ENCODE data around the gene TTC21A. TPM values are rescaled to one million over a fixed set of nuclear protein-coding genes. Genes with fewer than 3 reads are reported as not detected.
A peak's percentile ranks its signal among the peaks of the same experiment; 100 is the strongest.

The TTC21A gene
- total RNA-seq, 1 experiment from 2014 or later: 5.6 TPM

- Histone ChIP-seq H3K4me3 (replicated peaks in 1 of 2; ENCODE audit: low read depth in 1 of 2, low read length in 2 of 2) (peak overlapping the region; percentile 60 to 66), H3K9me3 (ENCODE audit: control insufficient read depth in 1 of 2, insufficient read depth in 1 of 2, low read depth in 1 of 2, low read length in 2 of 2) (no peaks in the 10 kb centered on the region), H3K27ac (ENCODE audit: low read depth, low read length) (peak overlapping the region; percentile 82), H3K4me2 (ENCODE audit: low read length) (peak overlapping the region; percentile 81), H4K20me1 (ENCODE audit: insufficient read depth) (peaks cover 39% of the 10 kb centered on the region; the same call in 1 of the 2 replicates), H3K4me1 (ENCODE audit: control insufficient read depth in 1 of 2, insufficient read depth in 2 of 2, low read length in 2 of 2) (peaks cover 67 to 77% of the 10 kb centered on the region in 2 experiments), H3K36me3 (ENCODE audit: control insufficient read depth in 1 of 2, insufficient read depth in 2 of 2, low read length in 2 of 2) (peaks cover 7 to 14% of the 10 kb centered on the region in 2 experiments), H2AFZ (ENCODE audit: low read depth, low read length, poor library complexity, severe bottlenecking) (no peak overlapping the region), H3K79me2 (ENCODE audit: insufficient read depth, low read length) (peaks cover 69% of the 10 kb centered on the region), H3K27me3 (ENCODE audit: insufficient read depth, low read length) (no peaks in the 10 kb centered on the region), H3K9ac (ENCODE audit: low read length) (peak overlapping the region; percentile 86; the same call in 1 of the 2 replicates), H3K9me2 (ENCODE audit: insufficient read depth) (no peaks in the 10 kb centered on the region)
- ChIA-PET CTCF (interaction anchor here (1.5 kb wide), 1 partner anchor 138 kb away, joined by 5 read pairs; no protein-coding TSS in a partner anchor), POLR2A (no interaction called here), RAD21 (ENCODE audit: low non-redundant PET in 1 of 2, low total read pairs in 2 of 2, uncharacterized antibody in 2 of 2, unreplicated experiment in 2 of 2) (no interaction called here)
- no TSS peak for BruUV-seq (replicated peaks)
- DNase-seq (ENCODE audit: low read depth, low spot score) (no peak), ATAC-seq (no peak)
- intact Hi-C loops (cut with micrococcal nuclease): no loop called here
- TF ChIP-seq POLR2A (IDR thresholded peaks at IDR 0.05; ENCODE audit: borderline replicate concordance, extremely low read depth, insufficient read depth, insufficient read length) (no peak), TCF7L2 (IDR thresholded peaks at IDR 0.05; ENCODE audit: borderline replicate concordance, extremely low read depth, insufficient read depth, insufficient read length) (no peak), MAX (IDR thresholded peaks at IDR 0.05) (no peak)
Measured at GRCh38 chr3:39150148-39150802, 42.8 kb downstream of the TTC21A start.

DNA sequence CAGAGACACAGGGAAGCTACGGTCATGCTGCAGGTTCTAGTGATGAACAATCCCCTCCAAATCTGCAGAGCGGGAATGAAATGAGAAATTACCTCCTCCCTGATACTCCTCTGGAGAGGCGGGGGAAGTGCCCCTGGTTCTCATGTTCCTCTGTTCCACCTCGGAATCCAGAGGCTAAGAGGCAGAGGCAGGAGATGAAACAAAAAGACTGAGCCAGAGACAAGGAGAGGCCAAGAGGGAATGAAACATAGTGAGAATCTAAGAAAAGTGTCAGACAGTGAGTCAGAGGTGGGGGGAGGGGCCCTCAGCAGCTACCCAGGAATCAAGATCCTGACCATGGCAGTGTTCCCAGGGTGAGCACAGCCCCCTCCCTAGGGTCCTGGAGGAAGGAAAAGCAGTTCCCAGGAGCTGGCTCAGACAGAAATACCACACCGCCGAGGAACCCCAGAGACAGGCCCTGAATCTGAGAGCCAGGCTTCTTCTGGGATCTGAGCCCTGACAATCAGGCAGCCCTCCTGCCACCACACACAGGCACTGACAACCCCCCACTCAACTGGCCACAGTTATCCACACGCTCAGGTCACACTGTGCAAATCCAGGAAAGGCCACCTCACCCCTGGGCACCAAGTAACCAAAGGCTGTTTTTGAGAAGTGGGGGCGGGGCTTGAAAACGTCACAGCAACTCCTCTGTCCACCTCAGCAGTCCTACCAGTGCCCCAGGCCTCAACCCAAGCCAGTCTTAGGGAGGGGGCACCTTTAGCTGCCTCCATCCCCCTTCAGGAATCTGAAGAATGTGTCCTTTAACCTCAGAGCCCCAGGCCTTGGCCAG lies 43.5 kb downstream of the TTC21A start:
- H3K9me3 ChIP-seq (ENCODE audit: control insufficient read depth in 1 of 2, insufficient read depth in 1 of 2, low read depth in 1 of 2, low read length in 2 of 2): no peaks in the 10 kb centered on the region
- ChIA-PET POLR2A (no interaction called here), RAD21 (ENCODE audit: low non-redundant PET in 1 of 2, low total read pairs in 2 of 2, uncharacterized antibody in 2 of 2, unreplicated experiment in 2 of 2) (no interaction called here), CTCF (interaction anchor here (1.5 kb wide), 1 partner anchor 137 kb away, joined by 5 read pairs; no protein-coding TSS in a partner anchor)
- H3K9ac ChIP-seq (ENCODE audit: low read length): peak overlapping the region; percentile 86
- peak overlapping the region; percentile 81 for H3K4me2 ChIP-seq (ENCODE audit: low read length)
- H2AFZ ChIP-seq (ENCODE audit: low read depth, low read length, poor library complexity, severe bottlenecking): no peak overlapping the region
- H3K27ac ChIP-seq (ENCODE audit: low read depth, low read length): peak overlapping the region; percentile 82
- H3K4me3 ChIP-seq (replicated peaks in 1 of 2; ENCODE audit: low read depth in 1 of 2, low read length in 2 of 2): peak overlapping the region; percentile 60 to 66
- H4K20me1 ChIP-seq (ENCODE audit: insufficient read depth): peaks cover 39% of the 10 kb centered on the region; the same call in 1 of the 2 replicates
- no TSS peak for BruUV-seq (replicated peaks)
- no peaks in the 10 kb centered on the region for H3K27me3 ChIP-seq (ENCODE audit: insufficient read depth, low read length)
- peaks cover 66% of the 10 kb centered on the region for H3K79me2 ChIP-seq (ENCODE audit: insufficient read depth, low read length)
- DNase-seq (ENCODE audit: low read depth, low spot score) (no peak), ATAC-seq (no peak)
- intact Hi-C loops (cut with micrococcal nuclease): no loop called here
- no peaks in the 10 kb centered on the region for H3K9me2 ChIP-seq (ENCODE audit: insufficient read depth)
- H3K36me3 ChIP-seq (ENCODE audit: control insufficient read depth in 1 of 2, insufficient read depth in 2 of 2, low read length in 2 of 2): peaks cover under 1 to 7% of the 10 kb centered on the region in 2 experiments; a peak in 3 of 4 replicates
- peaks cover 70 to 77% of the 10 kb centered on the region in 2 experiments for H3K4me1 ChIP-seq (ENCODE audit: control insufficient read depth in 1 of 2, insufficient read depth in 2 of 2, low read length in 2 of 2)
- TF ChIP-seq TCF7L2 (IDR thresholded peaks at IDR 0.05; ENCODE audit: borderline replicate concordance, extremely low read depth, insufficient read depth, insufficient read length) (peak; percentile 24), YY1 (IDR thresholded peaks at IDR 0.05; ENCODE audit: extremely low read depth, insufficient replicate concordance, low read depth, low read length) (no peak), JUND (IDR thresholded peaks at IDR 0.05) (no peak), FOSL1 (IDR thresholded peaks at IDR 0.05; ENCODE audit: low read depth) (no peak), POLR2AphosphoS5 (IDR thresholded peaks at IDR 0.05; ENCODE audit: low read depth, low read length) (0 out of 2 replicates have a peak, but pooled peaks have one; percentile 33), SIN3A (IDR thresholded peaks at IDR 0.05; ENCODE audit: low read depth) (no peak), REST (IDR thresholded peaks at IDR 0.05; ENCODE audit: low read depth) (no peak), CBX3 (IDR thresholded peaks at IDR 0.05; ENCODE audit: low read depth) (no peak), SRF (IDR thresholded peaks at IDR 0.05; ENCODE audit: low read depth) (no peak), CEBPB (IDR thresholded peaks at IDR 0.05; ENCODE audit: low read depth) (no peak), RAD21 (IDR thresholded peaks at IDR 0.05; ENCODE audit: low read depth) (no peak), EGR1 (IDR thresholded peaks at IDR 0.05; ENCODE audit: low read depth) (no peak)
- TF ChIP-seq, protein P1, sequence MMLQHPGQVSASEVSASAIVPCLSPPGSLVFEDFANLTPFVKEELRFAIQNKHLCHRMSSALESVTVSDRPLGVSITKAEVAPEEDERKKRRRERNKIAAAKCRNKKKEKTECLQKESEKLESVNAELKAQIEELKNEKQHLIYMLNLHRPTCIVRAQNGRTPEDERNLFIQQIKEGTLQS (IDR thresholded peaks at IDR 0.05): no peak

All from HCT116 (cell line).